ENCODE data around the gene DOCK6. TPM values are rescaled to one million over a fixed set of nuclear protein-coding genes. Genes with fewer than 3 reads are reported as not detected.

Gene DOCK6
- total RNA-seq, 1 donor from 2014 or later = 43.6 TPM

DNA sequence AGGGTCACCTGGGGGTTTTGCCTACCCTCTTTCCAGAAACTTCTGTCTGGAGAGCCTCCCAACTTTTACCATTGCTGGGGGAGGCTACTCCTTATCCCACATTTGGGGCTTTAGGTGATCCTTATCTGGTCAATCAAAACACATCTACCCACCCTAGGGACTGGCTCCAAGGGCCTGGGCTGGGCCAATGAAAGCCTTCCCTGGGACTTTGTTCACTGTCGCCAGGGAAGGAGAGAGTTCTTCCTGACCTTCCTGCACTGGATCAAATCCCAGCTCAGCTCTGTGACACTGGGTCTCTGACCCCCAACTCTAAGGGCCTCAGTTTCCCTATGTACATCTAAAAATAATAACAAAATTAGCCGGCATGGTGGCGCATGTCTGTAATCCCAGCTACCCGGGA lies 11.1 kb downstream of the DOCK6 start:
- peaks cover 8% of the 10 kb centered on the region for H3K36me3 Mint-ChIP-seq
- no peak overlapping the region for H3K4me3 Mint-ChIP-seq
- no peak for DNase-seq (ENCODE audit: extremely low spot score, unreplicated experiment)
- no peak overlapping the region for H3K27ac Mint-ChIP-seq
- TF ChIP-seq, protein P1, sequence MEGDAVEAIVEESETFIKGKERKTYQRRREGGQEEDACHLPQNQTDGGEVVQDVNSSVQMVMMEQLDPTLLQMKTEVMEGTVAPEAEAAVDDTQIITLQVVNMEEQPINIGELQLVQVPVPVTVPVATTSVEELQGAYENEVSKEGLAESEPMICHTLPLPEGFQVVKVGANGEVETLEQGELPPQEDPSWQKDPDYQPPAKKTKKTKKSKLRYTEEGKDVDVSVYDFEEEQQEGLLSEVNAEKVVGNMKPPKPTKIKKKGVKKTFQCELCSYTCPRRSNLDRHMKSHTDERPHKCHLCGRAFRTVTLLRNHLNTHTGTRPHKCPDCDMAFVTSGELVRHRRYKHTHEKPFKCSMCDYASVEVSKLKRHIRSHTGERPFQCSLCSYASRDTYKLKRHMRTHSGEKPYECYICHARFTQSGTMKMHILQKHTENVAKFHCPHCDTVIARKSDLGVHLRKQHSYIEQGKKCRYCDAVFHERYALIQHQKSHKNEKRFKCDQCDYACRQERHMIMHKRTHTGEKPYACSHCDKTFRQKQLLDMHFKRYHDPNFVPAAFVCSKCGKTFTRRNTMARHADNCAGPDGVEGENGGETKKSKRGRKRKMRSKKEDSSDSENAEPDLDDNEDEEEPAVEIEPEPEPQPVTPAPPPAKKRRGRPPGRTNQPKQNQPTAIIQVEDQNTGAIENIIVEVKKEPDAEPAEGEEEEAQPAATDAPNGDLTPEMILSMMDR (conservative IDR thresholded peaks at IDR 0.05) = no peak
- no peaks in the 10 kb centered on the region for H3K9me3 Mint-ChIP-seq
- no peaks in the 10 kb centered on the region for H3K4me1 Mint-ChIP-seq (ENCODE audit: unreplicated experiment)
- H3K27me3 Mint-ChIP-seq = no peaks in the 10 kb centered on the region

DNA sequence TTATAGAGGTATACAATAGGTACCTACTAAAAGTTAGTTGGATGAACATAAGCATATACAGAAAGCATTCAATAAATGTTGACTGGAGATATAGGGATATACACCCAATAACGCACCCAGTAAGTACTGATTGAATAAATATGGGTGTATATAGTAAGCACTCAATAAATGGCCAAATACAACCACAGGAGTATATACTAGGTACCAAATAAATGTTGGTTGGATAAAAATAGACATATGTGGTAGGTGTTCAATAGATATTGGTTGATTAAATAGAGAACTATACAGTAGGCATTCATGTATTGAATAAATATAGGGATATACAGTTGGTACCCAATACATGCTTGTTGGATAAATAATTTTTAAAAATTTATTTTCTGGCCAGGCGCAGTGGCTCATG lies 13.5 kb downstream of the DOCK6 start:
- peaks cover under 1% of the 10 kb centered on the region for H3K4me1 Mint-ChIP-seq (ENCODE audit: unreplicated experiment)
- H3K4me3 Mint-ChIP-seq = no peak overlapping the region
- TF ChIP-seq, protein P1 (conservative IDR thresholded peaks at IDR 0.05) = no peak
- DNase-seq (ENCODE audit: extremely low spot score, unreplicated experiment) = no peak
- H3K27me3 Mint-ChIP-seq = no peaks in the 10 kb centered on the region
- no peaks in the 10 kb centered on the region for H3K9me3 Mint-ChIP-seq
- H3K36me3 Mint-ChIP-seq = peaks cover 8% of the 10 kb centered on the region
- H3K27ac Mint-ChIP-seq = no peak overlapping the region

DNA sequence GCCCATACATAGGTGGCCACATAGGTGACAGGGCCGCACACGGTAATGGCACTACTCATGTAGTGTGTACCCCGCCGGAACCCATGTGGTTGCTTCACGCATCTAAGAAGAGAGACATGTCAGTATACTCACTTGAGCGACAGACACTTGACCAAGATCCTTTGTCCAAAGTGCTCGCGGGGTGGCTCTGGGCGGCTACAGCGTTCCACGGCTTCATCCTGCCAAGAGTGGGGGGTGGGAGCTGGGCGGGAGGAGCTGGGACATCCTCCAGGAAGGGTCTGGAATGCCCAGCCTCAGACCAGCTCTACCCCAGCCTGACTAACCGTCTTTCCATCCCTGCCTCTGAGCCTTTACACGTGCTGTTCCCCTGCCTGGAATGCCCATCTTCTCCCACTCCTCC lies 14.4 kb downstream of the DOCK6 start:
- peaks cover 6% of the 10 kb centered on the region for H3K4me1 Mint-ChIP-seq (ENCODE audit: unreplicated experiment)
- H3K4me3 Mint-ChIP-seq = no peak overlapping the region
- peaks cover 8% of the 10 kb centered on the region for H3K36me3 Mint-ChIP-seq
- H3K27ac Mint-ChIP-seq = no peak overlapping the region
- TF ChIP-seq, protein P1 (conservative IDR thresholded peaks at IDR 0.05) = no peak
- no peaks in the 10 kb centered on the region for H3K9me3 Mint-ChIP-seq
- H3K27me3 Mint-ChIP-seq = no peaks in the 10 kb centered on the region
- no peak for DNase-seq (ENCODE audit: extremely low spot score, unreplicated experiment)

GRCh38 chr19:11247391-11247790 lies 14.9 kb downstream of the DOCK6 start:
- TF ChIP-seq, protein P1 (conservative IDR thresholded peaks at IDR 0.05) = no peak
- Mint-ChIP-seq H3K4me1 (ENCODE audit: unreplicated experiment) (peaks cover 10% of the 10 kb centered on the region), H3K4me3 (no peak overlapping the region), H3K9me3 (no peaks in the 10 kb centered on the region), H3K27me3 (no peaks in the 10 kb centered on the region), H3K36me3 (peaks cover 8% of the 10 kb centered on the region), H3K27ac (no peak overlapping the region)
- no peak for DNase-seq (ENCODE audit: extremely low spot score, unreplicated experiment)

- no peaks in the 10 kb centered on the region for H3K9me3 Mint-ChIP-seq
- H3K36me3 Mint-ChIP-seq = peaks cover 8% of the 10 kb centered on the region
- TF ChIP-seq, protein P1 (conservative IDR thresholded peaks at IDR 0.05) = no peak
- H3K27ac Mint-ChIP-seq = no peak overlapping the region
- no peaks in the 10 kb centered on the region for H3K27me3 Mint-ChIP-seq
- no peak overlapping the region for H3K4me3 Mint-ChIP-seq
- DNase-seq (ENCODE audit: extremely low spot score, unreplicated experiment) = no peak
- H3K4me1 Mint-ChIP-seq (ENCODE audit: unreplicated experiment) = peaks cover 11% of the 10 kb centered on the region
Observed at GRCh38 chr19:11246941-11247340, 15.4 kb downstream of the DOCK6 start.

All from type B pancreatic cell (in vitro differentiated cells).